Measurements from ENCODE around the gene CLDND2. TPM values are rescaled to one million over a fixed set of nuclear protein-coding genes. Genes with fewer than 3 reads are reported as not detected.

The CLDND2 gene
- total and polyA plus RNA-seq, 2 experiments from 2014 or later, result 7.7 TPM; not detected in 1

- no peak overlapping the region for H2AFZ ChIP-seq
- H3F3A ChIP-seq (replicated peaks; ENCODE audit: low read depth), result no peaks in the 10 kb centered on the region
- H4K20me1 ChIP-seq (replicated peaks; ENCODE audit: insufficient read depth), result no peaks in the 10 kb centered on the region; the same call in 1 of the 2 replicates
- H3K4me3 ChIP-seq, result no peak overlapping the region
- no peak for DNase-seq (ENCODE audit: low spot score)
- peaks cover 6% of the 10 kb centered on the region for H3K36me3 Mint-ChIP-seq (ENCODE audit: low read depth)
- peak; percentile 61 for ATAC-seq
- H3K79me2 ChIP-seq (replicated peaks; ENCODE audit: insufficient read depth), result no peaks in the 10 kb centered on the region
- no peak overlapping the region for H3K4me3 Mint-ChIP-seq
- no peaks in the 10 kb centered on the region for H3K9me2 ChIP-seq (ENCODE audit: insufficient read depth)
- TF ChIP-seq CTCF (conservative IDR thresholded peaks at IDR 0.05; ENCODE audit: low read depth in 2 of 2) (peak; percentile 42 to 59), REST (IDR thresholded peaks at IDR 0.05; ENCODE audit: unreplicated experiment) (no peak)
- peaks cover 3% of the 10 kb centered on the region for H3K27me3 Mint-ChIP-seq (ENCODE audit: insufficient read depth, low read depth, poor library complexity)
- H3K9me3 Mint-ChIP-seq, result no peaks in the 10 kb centered on the region
- no peak overlapping the region for H3K27ac Mint-ChIP-seq
- peaks cover 13% of the 10 kb centered on the region for H3K4me1 Mint-ChIP-seq
- H3K27ac ChIP-seq (ENCODE audit: low read depth), result no peak overlapping the region
- H3K36me3 ChIP-seq (ENCODE audit: insufficient read depth), result no peaks in the 10 kb centered on the region
- H3K4me2 ChIP-seq, result no peak overlapping the region
- H3K4me1 ChIP-seq (ENCODE audit: insufficient read depth), result peaks cover 14% of the 10 kb centered on the region
- peaks cover 2% of the 10 kb centered on the region; the same call in 1 of the 2 replicates for H3K27me3 ChIP-seq (ENCODE audit: insufficient read depth)
These were observed 22.1 kb downstream of the CLDND2 start for GRCh38 chr19:51346742-51347141.

GRCh38 chr19:51345076-51345620 lies 23.7 kb downstream of the CLDND2 start:
- no peak overlapping the region for H3K4me3 ChIP-seq
- Mint-ChIP-seq H3K4me1 (peaks cover 21% of the 10 kb centered on the region), H3K27me3 (ENCODE audit: insufficient read depth, low read depth, poor library complexity) (peaks cover 13% of the 10 kb centered on the region), H3K27ac (no peak overlapping the region), H3K9me3 (no peaks in the 10 kb centered on the region), H3K36me3 (ENCODE audit: low read depth) (peaks cover 7% of the 10 kb centered on the region; the same call in 2 of the 3 replicates), H3K4me3 (no peak overlapping the region)
- H3K4me2 ChIP-seq, result no peak overlapping the region
- peaks cover 16% of the 10 kb centered on the region for H3K27me3 ChIP-seq (ENCODE audit: insufficient read depth)
- H3K79me2 ChIP-seq (replicated peaks; ENCODE audit: insufficient read depth), result no peaks in the 10 kb centered on the region
- no peak overlapping the region for H3K27ac ChIP-seq (ENCODE audit: low read depth)
- ATAC-seq (no peak), DNase-seq (ENCODE audit: low spot score) (no peak)
- peaks cover 18% of the 10 kb centered on the region for H3K4me1 ChIP-seq (ENCODE audit: insufficient read depth)
- H3F3A ChIP-seq (replicated peaks; ENCODE audit: low read depth), result no peaks in the 10 kb centered on the region
- no peaks in the 10 kb centered on the region for H3K9me2 ChIP-seq (ENCODE audit: insufficient read depth)
- H3K36me3 ChIP-seq (ENCODE audit: insufficient read depth), result no peaks in the 10 kb centered on the region
- no peak overlapping the region for H2AFZ ChIP-seq
- no peaks in the 10 kb centered on the region; the same call in 1 of the 2 replicates for H4K20me1 ChIP-seq (replicated peaks; ENCODE audit: insufficient read depth)
- TF ChIP-seq ETS1 (IDR thresholded peaks at IDR 0.05), result no peak
- no peak for TF ChIP-seq EZH2phosphoT487 (IDR thresholded peaks at IDR 0.05; ENCODE audit: unreplicated experiment)
- TF ChIP-seq ZNF462 (CRISPR knock-in tag; IDR thresholded peaks at IDR 0.05), result no peak

Data from GM23338 (cell line).